HepG2 (cell line): ENCODE measurements around the gene SAPCD2. TPM values are rescaled to one million over a fixed set of nuclear protein-coding genes. Genes with fewer than 3 reads are reported as not detected.

Experiments used
- ETV5 ChIP-seq: IDR thresholded peaks from 2 replicates; pipeline ENCODE4 v1.6.1; 2018; ENCODE audit warnings: missing biosample characterization, missing genetic modification reagents, inconsistent platforms, borderline replicate concordance
- KMT2A ChIP-seq: sonication (generic); formaldehyde crosslinking; IDR thresholded peaks from 2 replicates; pipeline ENCODE4 v1.4.0; 2020; ENCODE audit warnings: missing genetic modification reagents
- SIN3B ChIP-seq: fragments of 150-350 bp; IDR thresholded peaks from 2 replicates; pipeline ENCODE4 v1.6.1; 2014; ENCODE audit warnings: low read length
- polyA plus RNA-seq, 8 experiments: library from polyadenylated mRNA; depleted of rRNA in 3 of 8; stranded (reverse) in 7 of 8; unstranded in 1 of 8; fragments of >200 nt; fragmentation: Illumina TruSeq in 4 of 8; extraction: Trizol in 4 of 8; gene quantifications; 2 replicates each; pipeline versions ENCODE4 v1.2.1 to v1.2.3, GENCODE V29; 2011 to 2016; ENCODE audit warnings: low read depth in 4 of 8, missing spikeins in 1 of 8, mixed read lengths in 1 of 8; ENCODE audit not compliant: insufficient read depth in 1 of 8
- total RNA-seq, 5 experiments: library from RNA; depleted of rRNA; stranded (reverse); fragments of >200 nt; fragmentation: Illumina TruSeq; extraction: Trizol; gene quantifications; 2 replicates each; pipeline ENCODE4 v1.2.3, GENCODE V29; 2016; ENCODE audit warnings: low read depth in 1 of 5
- TF ChIP-seq, protein P1 (sequence below): sonication (generic); formaldehyde crosslinking; IDR thresholded peaks from 2 replicates; pipeline ENCODE4 v1.5.0; 2020; ENCODE audit warnings: mild to moderate bottlenecking, missing genetic modification reagents, borderline replicate concordance
- TF ChIP-seq, protein P2 (sequence below): sonication (generic); formaldehyde crosslinking; IDR thresholded peaks from 2 replicates; pipeline ENCODE4 v1.8.0; 2023; ENCODE audit warnings: mild to moderate bottlenecking, missing genetic modification reagents
- TF ChIP-seq, protein P3 (sequence below): sonication (generic); formaldehyde crosslinking; IDR thresholded peaks from 2 replicates; pipeline ENCODE4; 2020; ENCODE audit warnings: missing genetic modification reagents, mild to moderate bottlenecking, borderline replicate concordance
- TF ChIP-seq, protein P4 (sequence below): fragments of 450-650 bp; IDR thresholded peaks from 2 replicates; pipeline ENCODE4 v1.6.1; 2017
- TF ChIP-seq, protein P5 (sequence below): IDR thresholded peaks from 2 replicates; pipeline ENCODE4 v1.6.1; 2016; ENCODE audit warnings: low read depth, missing genetic modification reagents, missing compliant biosample characterization

Gene SAPCD2
- total and polyA plus RNA-seq, 2 of the 13 experiments (the other 11 are each of a cell fraction or from before 2014, with no cell fraction given): 21.9 to 42.8 TPM

DNA sequence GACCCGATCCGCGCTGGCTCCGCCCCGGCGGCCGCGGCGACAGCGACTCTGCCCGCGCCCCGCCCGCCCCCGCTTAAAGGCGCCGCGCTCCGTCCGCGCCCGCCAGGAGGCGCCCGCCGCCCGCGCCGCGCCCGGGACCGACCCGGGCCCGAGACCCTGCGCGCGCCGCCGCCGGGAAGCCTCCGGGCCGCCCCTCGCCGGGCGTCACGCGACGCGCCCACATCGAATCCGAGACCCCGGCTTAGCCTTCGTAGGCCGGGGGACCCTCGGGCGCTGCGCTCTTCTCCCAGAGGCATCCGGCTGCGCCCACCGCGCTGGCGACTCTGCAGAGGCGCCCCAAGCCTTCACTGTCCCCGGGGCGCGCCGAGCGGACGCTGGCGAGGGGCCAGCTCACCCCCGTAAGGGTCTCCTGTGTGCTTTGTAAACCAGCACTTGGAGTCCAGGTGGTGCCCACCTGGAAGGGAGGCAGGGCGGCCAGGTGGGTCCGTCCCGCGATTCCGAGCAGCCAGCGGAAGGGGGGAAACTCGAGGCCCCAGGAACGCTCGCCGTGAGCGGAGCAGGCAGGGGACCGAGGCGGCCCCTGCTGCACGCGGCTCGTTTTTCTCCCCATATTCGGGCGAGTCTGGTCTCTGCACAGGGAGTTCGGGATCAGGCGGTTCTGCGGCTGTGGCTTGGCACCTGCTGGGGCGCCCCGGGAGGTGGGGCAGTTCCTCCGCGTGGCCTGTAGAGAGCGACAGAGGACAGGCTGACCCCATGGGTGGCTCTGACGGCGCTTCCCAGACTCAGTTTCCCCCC is 41.9 kb downstream of the SAPCD2 start (continued):
- TF ChIP-seq, protein P1, sequence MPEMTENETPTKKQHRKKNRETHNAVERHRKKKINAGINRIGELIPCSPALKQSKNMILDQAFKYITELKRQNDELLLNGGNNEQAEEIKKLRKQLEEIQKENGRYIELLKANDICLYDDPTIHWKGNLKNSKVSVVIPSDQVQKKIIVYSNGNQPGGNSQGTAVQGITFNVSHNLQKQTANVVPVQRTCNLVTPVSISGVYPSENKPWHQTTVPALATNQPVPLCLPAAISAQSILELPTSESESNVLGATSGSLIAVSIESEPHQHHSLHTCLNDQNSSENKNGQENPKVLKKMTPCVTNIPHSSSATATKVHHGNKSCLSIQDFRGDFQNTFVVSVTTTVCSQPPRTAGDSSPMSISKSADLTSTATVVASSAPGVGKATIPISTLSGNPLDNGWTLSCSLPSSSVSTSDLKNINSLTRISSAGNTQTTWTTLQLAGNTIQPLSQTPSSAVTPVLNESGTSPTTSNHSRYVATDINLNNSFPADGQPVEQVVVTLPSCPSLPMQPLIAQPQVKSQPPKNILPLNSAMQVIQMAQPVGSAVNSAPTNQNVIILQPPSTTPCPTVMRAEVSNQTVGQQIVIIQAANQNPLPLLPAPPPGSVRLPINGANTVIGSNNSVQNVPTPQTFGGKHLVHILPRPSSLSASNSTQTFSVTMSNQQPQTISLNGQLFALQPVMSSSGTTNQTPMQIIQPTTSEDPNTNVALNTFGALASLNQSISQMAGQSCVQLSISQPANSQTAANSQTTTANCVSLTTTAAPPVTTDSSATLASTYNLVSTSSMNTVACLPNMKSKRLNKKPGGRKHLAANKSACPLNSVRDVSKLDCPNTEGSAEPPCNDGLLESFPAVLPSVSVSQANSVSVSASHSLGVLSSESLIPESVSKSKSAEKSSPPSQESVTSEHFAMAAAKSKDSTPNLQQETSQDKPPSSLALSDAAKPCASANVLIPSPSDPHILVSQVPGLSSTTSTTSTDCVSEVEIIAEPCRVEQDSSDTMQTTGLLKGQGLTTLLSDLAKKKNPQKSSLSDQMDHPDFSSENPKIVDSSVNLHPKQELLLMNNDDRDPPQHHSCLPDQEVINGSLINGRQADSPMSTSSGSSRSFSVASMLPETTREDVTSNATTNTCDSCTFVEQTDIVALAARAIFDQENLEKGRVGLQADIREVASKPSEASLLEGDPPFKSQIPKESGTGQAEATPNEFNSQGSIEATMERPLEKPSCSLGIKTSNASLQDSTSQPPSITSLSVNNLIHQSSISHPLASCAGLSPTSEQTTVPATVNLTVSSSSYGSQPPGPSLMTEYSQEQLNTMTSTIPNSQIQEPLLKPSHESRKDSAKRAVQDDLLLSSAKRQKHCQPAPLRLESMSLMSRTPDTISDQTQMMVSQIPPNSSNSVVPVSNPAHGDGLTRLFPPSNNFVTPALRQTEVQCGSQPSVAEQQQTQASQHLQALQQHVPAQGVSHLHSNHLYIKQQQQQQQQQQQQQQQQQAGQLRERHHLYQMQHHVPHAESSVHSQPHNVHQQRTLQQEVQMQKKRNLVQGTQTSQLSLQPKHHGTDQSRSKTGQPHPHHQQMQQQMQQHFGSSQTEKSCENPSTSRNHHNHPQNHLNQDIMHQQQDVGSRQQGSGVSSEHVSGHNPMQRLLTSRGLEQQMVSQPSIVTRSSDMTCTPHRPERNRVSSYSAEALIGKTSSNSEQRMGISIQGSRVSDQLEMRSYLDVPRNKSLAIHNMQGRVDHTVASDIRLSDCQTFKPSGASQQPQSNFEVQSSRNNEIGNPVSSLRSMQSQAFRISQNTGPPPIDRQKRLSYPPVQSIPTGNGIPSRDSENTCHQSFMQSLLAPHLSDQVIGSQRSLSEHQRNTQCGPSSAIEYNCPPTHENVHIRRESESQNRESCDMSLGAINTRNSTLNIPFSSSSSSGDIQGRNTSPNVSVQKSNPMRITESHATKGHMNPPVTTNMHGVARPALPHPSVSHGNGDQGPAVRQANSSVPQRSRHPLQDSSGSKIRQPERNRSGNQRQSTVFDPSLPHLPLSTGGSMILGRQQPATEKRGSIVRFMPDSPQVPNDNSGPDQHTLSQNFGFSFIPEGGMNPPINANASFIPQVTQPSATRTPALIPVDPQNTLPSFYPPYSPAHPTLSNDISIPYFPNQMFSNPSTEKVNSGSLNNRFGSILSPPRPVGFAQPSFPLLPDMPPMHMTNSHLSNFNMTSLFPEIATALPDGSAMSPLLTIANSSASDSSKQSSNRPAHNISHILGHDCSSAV (CRISPR knock-in tag): 0 out of 2 replicates have a peak, but pooled peaks have one; percentile 29
- TF ChIP-seq KMT2A (CRISPR knock-in tag) (no peak), SIN3B (no peak), ETV5 (CRISPR knock-in tag) (no peak)
- TF ChIP-seq, protein P2, sequence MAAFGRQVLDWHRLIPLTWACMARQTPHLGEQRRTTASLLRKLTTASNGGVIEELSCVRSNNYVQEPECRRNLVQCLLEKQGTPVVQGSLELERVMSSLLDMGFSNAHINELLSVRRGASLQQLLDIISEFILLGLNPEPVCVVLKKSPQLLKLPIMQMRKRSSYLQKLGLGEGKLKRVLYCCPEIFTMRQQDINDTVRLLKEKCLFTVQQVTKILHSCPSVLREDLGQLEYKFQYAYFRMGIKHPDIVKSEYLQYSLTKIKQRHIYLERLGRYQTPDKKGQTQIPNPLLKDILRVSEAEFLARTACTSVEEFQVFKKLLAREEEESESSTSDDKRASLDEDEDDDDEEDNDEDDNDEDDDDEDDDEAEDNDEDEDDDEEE: no peak
- TF ChIP-seq, protein P3, sequence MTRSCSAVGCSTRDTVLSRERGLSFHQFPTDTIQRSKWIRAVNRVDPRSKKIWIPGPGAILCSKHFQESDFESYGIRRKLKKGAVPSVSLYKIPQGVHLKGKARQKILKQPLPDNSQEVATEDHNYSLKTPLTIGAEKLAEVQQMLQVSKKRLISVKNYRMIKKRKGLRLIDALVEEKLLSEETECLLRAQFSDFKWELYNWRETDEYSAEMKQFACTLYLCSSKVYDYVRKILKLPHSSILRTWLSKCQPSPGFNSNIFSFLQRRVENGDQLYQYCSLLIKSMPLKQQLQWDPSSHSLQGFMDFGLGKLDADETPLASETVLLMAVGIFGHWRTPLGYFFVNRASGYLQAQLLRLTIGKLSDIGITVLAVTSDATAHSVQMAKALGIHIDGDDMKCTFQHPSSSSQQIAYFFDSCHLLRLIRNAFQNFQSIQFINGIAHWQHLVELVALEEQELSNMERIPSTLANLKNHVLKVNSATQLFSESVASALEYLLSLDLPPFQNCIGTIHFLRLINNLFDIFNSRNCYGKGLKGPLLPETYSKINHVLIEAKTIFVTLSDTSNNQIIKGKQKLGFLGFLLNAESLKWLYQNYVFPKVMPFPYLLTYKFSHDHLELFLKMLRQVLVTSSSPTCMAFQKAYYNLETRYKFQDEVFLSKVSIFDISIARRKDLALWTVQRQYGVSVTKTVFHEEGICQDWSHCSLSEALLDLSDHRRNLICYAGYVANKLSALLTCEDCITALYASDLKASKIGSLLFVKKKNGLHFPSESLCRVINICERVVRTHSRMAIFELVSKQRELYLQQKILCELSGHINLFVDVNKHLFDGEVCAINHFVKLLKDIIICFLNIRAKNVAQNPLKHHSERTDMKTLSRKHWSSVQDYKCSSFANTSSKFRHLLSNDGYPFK (CRISPR knock-in tag): no peak
- TF ChIP-seq, protein P4, sequence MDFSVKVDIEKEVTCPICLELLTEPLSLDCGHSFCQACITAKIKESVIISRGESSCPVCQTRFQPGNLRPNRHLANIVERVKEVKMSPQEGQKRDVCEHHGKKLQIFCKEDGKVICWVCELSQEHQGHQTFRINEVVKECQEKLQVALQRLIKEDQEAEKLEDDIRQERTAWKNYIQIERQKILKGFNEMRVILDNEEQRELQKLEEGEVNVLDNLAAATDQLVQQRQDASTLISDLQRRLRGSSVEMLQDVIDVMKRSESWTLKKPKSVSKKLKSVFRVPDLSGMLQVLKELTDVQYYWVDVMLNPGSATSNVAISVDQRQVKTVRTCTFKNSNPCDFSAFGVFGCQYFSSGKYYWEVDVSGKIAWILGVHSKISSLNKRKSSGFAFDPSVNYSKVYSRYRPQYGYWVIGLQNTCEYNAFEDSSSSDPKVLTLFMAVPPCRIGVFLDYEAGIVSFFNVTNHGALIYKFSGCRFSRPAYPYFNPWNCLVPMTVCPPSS: no peak
- TF ChIP-seq, protein P5, sequence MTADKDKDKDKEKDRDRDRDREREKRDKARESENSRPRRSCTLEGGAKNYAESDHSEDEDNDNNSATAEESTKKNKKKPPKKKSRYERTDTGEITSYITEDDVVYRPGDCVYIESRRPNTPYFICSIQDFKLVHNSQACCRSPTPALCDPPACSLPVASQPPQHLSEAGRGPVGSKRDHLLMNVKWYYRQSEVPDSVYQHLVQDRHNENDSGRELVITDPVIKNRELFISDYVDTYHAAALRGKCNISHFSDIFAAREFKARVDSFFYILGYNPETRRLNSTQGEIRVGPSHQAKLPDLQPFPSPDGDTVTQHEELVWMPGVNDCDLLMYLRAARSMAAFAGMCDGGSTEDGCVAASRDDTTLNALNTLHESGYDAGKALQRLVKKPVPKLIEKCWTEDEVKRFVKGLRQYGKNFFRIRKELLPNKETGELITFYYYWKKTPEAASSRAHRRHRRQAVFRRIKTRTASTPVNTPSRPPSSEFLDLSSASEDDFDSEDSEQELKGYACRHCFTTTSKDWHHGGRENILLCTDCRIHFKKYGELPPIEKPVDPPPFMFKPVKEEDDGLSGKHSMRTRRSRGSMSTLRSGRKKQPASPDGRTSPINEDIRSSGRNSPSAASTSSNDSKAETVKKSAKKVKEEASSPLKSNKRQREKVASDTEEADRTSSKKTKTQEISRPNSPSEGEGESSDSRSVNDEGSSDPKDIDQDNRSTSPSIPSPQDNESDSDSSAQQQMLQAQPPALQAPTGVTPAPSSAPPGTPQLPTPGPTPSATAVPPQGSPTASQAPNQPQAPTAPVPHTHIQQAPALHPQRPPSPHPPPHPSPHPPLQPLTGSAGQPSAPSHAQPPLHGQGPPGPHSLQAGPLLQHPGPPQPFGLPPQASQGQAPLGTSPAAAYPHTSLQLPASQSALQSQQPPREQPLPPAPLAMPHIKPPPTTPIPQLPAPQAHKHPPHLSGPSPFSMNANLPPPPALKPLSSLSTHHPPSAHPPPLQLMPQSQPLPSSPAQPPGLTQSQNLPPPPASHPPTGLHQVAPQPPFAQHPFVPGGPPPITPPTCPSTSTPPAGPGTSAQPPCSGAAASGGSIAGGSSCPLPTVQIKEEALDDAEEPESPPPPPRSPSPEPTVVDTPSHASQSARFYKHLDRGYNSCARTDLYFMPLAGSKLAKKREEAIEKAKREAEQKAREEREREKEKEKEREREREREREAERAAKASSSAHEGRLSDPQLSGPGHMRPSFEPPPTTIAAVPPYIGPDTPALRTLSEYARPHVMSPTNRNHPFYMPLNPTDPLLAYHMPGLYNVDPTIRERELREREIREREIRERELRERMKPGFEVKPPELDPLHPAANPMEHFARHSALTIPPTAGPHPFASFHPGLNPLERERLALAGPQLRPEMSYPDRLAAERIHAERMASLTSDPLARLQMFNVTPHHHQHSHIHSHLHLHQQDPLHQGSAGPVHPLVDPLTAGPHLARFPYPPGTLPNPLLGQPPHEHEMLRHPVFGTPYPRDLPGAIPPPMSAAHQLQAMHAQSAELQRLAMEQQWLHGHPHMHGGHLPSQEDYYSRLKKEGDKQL (CRISPR knock-in tag): no peak
